Measurements from ENCODE around the gene GMPPA. TPM values are rescaled to one million over a fixed set of nuclear protein-coding genes. Genes with fewer than 3 reads are reported as not detected.

Gene GMPPA
- total RNA-seq, 1 experiment from 2014 or later, result 32.0 TPM

DNA sequence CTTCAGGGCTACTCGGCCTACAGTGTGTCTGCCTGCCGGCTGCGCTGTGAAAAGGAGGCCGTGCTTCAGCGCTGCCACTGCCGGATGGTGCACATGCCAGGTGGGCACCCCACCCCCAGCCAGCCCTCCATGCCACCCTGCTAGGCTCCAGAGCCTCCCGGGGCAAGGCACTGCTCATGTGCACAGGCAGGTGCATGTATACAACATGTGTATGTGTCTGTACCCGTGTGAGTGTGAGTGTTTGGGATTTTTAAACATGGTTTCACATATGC is 33.6 kb downstream of the GMPPA start:
- H2AFZ ChIP-seq (ENCODE audit: low read length), result no peak overlapping the region
- H3K9ac ChIP-seq (ENCODE audit: extremely low read depth, insufficient read length, low read length), result no peak overlapping the region
- no peaks in the 10 kb centered on the region for H4K20me1 ChIP-seq (ENCODE audit: control insufficient read depth, insufficient read depth, insufficient read length)
- TF ChIP-seq, protein P1, sequence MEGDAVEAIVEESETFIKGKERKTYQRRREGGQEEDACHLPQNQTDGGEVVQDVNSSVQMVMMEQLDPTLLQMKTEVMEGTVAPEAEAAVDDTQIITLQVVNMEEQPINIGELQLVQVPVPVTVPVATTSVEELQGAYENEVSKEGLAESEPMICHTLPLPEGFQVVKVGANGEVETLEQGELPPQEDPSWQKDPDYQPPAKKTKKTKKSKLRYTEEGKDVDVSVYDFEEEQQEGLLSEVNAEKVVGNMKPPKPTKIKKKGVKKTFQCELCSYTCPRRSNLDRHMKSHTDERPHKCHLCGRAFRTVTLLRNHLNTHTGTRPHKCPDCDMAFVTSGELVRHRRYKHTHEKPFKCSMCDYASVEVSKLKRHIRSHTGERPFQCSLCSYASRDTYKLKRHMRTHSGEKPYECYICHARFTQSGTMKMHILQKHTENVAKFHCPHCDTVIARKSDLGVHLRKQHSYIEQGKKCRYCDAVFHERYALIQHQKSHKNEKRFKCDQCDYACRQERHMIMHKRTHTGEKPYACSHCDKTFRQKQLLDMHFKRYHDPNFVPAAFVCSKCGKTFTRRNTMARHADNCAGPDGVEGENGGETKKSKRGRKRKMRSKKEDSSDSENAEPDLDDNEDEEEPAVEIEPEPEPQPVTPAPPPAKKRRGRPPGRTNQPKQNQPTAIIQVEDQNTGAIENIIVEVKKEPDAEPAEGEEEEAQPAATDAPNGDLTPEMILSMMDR (conservative IDR thresholded peaks at IDR 0.05), result no peak
- no peak overlapping the region for H2BK12ac ChIP-seq (ENCODE audit: insufficient read length, low read depth, low read length)
- H4K5ac ChIP-seq (ENCODE audit: insufficient read length, low read depth, low read length), result no peak overlapping the region
- H3K9me3 ChIP-seq (ENCODE audit: control insufficient read depth, low read depth, low read length), result no peaks in the 10 kb centered on the region
- H3K4ac ChIP-seq (ENCODE audit: low read depth, low read length), result no peak overlapping the region
- no CpG with 5 or more reads among the region's 8 CpGs for WGBS (ENCODE audit: extremely low coverage, insufficient read length, low lambda C conversion rate)
- H3K14ac ChIP-seq (ENCODE audit: insufficient read depth, low read length), result no peak overlapping the region
- H2BK5ac ChIP-seq (ENCODE audit: insufficient read length, low read length), result no peak overlapping the region
- no peak overlapping the region for H3K4me3 Mint-ChIP-seq
- no peak overlapping the region for H3K18ac ChIP-seq (ENCODE audit: insufficient read length, low read depth, low read length)
- no peak overlapping the region for H3K27ac Mint-ChIP-seq
- H2AK5ac ChIP-seq (ENCODE audit: insufficient read length, low read length), result no peak overlapping the region
- H2BK15ac ChIP-seq (ENCODE audit: low read depth, low read length), result no peak overlapping the region
- no peak for DNase-seq
- no peak overlapping the region for H3K56ac ChIP-seq (ENCODE audit: insufficient read length, low read depth, low read length)
- H3K4me2 ChIP-seq (ENCODE audit: insufficient read depth, insufficient read length, low read length), result no peak overlapping the region
- no peak overlapping the region for H2BK20ac ChIP-seq (ENCODE audit: low read depth, low read length, poor library complexity, severe bottlenecking)
- peaks cover 3% of the 10 kb centered on the region for H3K23me2 ChIP-seq (ENCODE audit: insufficient read length, low read depth, low read length, poor library complexity, severe bottlenecking)
- H3K27ac ChIP-seq (ENCODE audit: insufficient read length, low read depth, low read length), result no peak overlapping the region
- no peak overlapping the region for H4K8ac ChIP-seq (replicated peaks; ENCODE audit: insufficient read length, low read depth, low read length)
- H3K27me3 Mint-ChIP-seq (ENCODE audit: low read depth), result peaks cover 53% of the 10 kb centered on the region
- peaks cover 24 to 30% of the 10 kb centered on the region in 2 experiments for H3K4me1 Mint-ChIP-seq
- H3K23ac ChIP-seq (ENCODE audit: insufficient read length, low read depth, low read length), result no peak overlapping the region
- H2BK120ac ChIP-seq (ENCODE audit: low read depth, low read length, poor library complexity, severe bottlenecking), result no peak overlapping the region
- no peaks in the 10 kb centered on the region; a peak in 2 of 5 replicates for H3K9me3 Mint-ChIP-seq
- no peak overlapping the region for H4K91ac ChIP-seq (ENCODE audit: insufficient read length, low read depth, low read length)
- no peaks in the 10 kb centered on the region for H3K79me2 ChIP-seq (ENCODE audit: insufficient read depth, low read length)
- H3T11ph ChIP-seq (ENCODE audit: low read length), result no peak overlapping the region
- H3K36me3 Mint-ChIP-seq (ENCODE audit: insufficient read depth in 1 of 3, low read depth in 3 of 3), result no peaks in the 10 kb centered on the region
- H3K27me3 ChIP-seq (ENCODE audit: insufficient read depth, low read length), result no peaks in the 10 kb centered on the region; the same call in 1 of the 2 replicates
- H3K79me1 ChIP-seq (ENCODE audit: insufficient read depth, low read depth, low read length, poor library complexity, severe bottlenecking), result no peaks in the 10 kb centered on the region
- H3K4me1 ChIP-seq (ENCODE audit: insufficient read depth, low read length), result no peaks in the 10 kb centered on the region
